WTC11 (cell line): ENCODE results near the gene PALM3. TPM values are rescaled to one million over a fixed set of nuclear protein-coding genes. Genes with fewer than 3 reads are reported as not detected.

Experiments used
- ATAC-seq: fragments of 200-7000 bp; cut with Tn5 transposase; 2 replicates; pipeline ENCODE4 v1.10.0; 2021; ENCODE audit warnings: mild to moderate bottlenecking, moderate library complexity
- CTCF ChIA-PET: fragments of 300-600 bp; sonication (Branson Sonifier 250); formaldehyde crosslinking; loops from one replicate; lab custom pipeline; 2021; ENCODE audit warnings: antibody characterized with exemption; lab: Charles Lee
- POLR2A ChIA-PET: fragments of 350-600 bp; sonication (Branson Sonifier 250); formaldehyde crosslinking; loops from one replicate; lab custom pipeline; 2021; ENCODE audit warnings: antibody characterized with exemption; lab: Charles Lee
- DNase-seq: peaks from one replicate; pipeline ENCODE4 v3.0.0; 2021; ENCODE audit warnings: low spot score
- H3K27ac Mint-ChIP-seq: 2 replicates; pipeline ENCODE4 v1.8.0; 2021; ENCODE audit warnings: mixed read lengths
- H3K27me3 Mint-ChIP-seq: 2 replicates; pipeline ENCODE4 v1.8.0; 2021; ENCODE audit warnings: low read depth, mild to moderate bottlenecking, moderate library complexity, mixed read lengths
- H3K36me3 Mint-ChIP-seq: 2 replicates; pipeline ENCODE4 v1.8.0; 2021; ENCODE audit warnings: mixed read lengths
- H3K4me1 Mint-ChIP-seq: 2 replicates; pipeline ENCODE4 v1.8.0; 2022; ENCODE audit warnings: mixed read lengths
- H3K4me3 Mint-ChIP-seq: 2 replicates; pipeline ENCODE4 v1.8.0; 2021; ENCODE audit warnings: mild to moderate bottlenecking, moderate library complexity, mixed read lengths
- H3K9me3 Mint-ChIP-seq: 2 replicates; pipeline ENCODE4 v1.8.0; 2021; ENCODE audit warnings: mixed read lengths
- ATF3 ChIP-seq: sonication (generic); formaldehyde crosslinking; conservative IDR thresholded peaks from 2 replicates; pipeline ENCODE4 v1.8.1; 2022; ENCODE audit warnings: mild to moderate bottlenecking, missing genetic modification reagents
- CBFB ChIP-seq: sonication (generic); formaldehyde crosslinking; IDR thresholded peaks from 2 replicates; pipeline ENCODE4 v1.8.1; 2022; ENCODE audit warnings: mild to moderate bottlenecking, low read depth, missing genetic modification reagents
- CREB1 ChIP-seq: sonication (generic); formaldehyde crosslinking; IDR thresholded peaks from 2 replicates; pipeline ENCODE4 v1.8.0; 2023; ENCODE audit warnings: mild to moderate bottlenecking, missing genetic modification reagents
- CREM ChIP-seq: sonication (generic); formaldehyde crosslinking; IDR thresholded peaks from 2 replicates; pipeline ENCODE4 v1.8.1; 2022; ENCODE audit warnings: mild to moderate bottlenecking, missing genetic modification reagents, moderate library complexity
- EMX1 ChIP-seq: fragments of 250-450 bp; sonication (Bioruptor Pico); IDR thresholded peaks from 2 replicates; pipeline ENCODE4 v1.8.0; 2021; ENCODE audit warnings: mild to moderate bottlenecking
- FOXK1 ChIP-seq: sonication (generic); formaldehyde crosslinking; IDR thresholded peaks from 2 replicates; pipeline ENCODE4 v1.8.0; 2022; ENCODE audit warnings: mild to moderate bottlenecking, moderate library complexity, missing genetic modification reagents
- FOXP4 ChIP-seq: sonication (generic); formaldehyde crosslinking; IDR thresholded peaks from 2 replicates; pipeline ENCODE4 v1.8.0; 2022; ENCODE audit warnings: mild to moderate bottlenecking, missing genetic modification reagents
- GABPB1 ChIP-seq: sonication (generic); formaldehyde crosslinking; IDR thresholded peaks from 2 replicates; pipeline ENCODE4 v1.8.1; 2023; ENCODE audit warnings: mild to moderate bottlenecking, missing genetic modification reagents
- IRF2 ChIP-seq: sonication (generic); formaldehyde crosslinking; IDR thresholded peaks from 2 replicates; pipeline ENCODE4 v1.8.0; 2022; ENCODE audit warnings: low read depth, missing genetic modification reagents, borderline replicate concordance
- JAZF1 ChIP-seq: fragments of 250-450 bp; sonication (Bioruptor Pico); IDR thresholded peaks from 2 replicates; pipeline ENCODE4 v1.9.0; 2021; ENCODE audit warnings: moderate library complexity, mild to moderate bottlenecking, inconsistent platforms
- MLX ChIP-seq: sonication (generic); formaldehyde crosslinking; IDR thresholded peaks from 2 replicates; pipeline ENCODE4 v1.8.1; 2023; ENCODE audit warnings: mild to moderate bottlenecking, missing genetic modification reagents, moderate library complexity
- NFATC4 ChIP-seq: fragments of 250-450 bp; sonication (Bioruptor Pico); IDR thresholded peaks from 2 replicates; pipeline ENCODE4 v1.9.0; 2021; ENCODE audit warnings: mild to moderate bottlenecking
- NFYB ChIP-seq: sonication (generic); formaldehyde crosslinking; conservative IDR thresholded peaks from 2 replicates; pipeline ENCODE4 v1.8.0; 2022; ENCODE audit warnings: low read depth, missing genetic modification reagents
- NR2C2 ChIP-seq: sonication (generic); formaldehyde crosslinking; IDR thresholded peaks from 2 replicates; pipeline ENCODE4 v1.8.0; 2022; ENCODE audit warnings: mild to moderate bottlenecking, missing genetic modification reagents
- NR3C1 ChIP-seq: sonication (generic); formaldehyde crosslinking; conservative IDR thresholded peaks from 2 replicates; pipeline ENCODE4 v1.8.1; 2023; ENCODE audit warnings: low read depth, mild to moderate bottlenecking, missing genetic modification reagents
- PREB ChIP-seq: sonication (generic); formaldehyde crosslinking; IDR thresholded peaks from 2 replicates; pipeline ENCODE4 v1.8.1; 2022; ENCODE audit warnings: mild to moderate bottlenecking, missing genetic modification reagents, moderate library complexity, borderline replicate concordance
- RORB ChIP-seq: fragments of 250-450 bp; sonication (Bioruptor Pico); IDR thresholded peaks from 2 replicates; pipeline ENCODE4 v1.9.0; 2021; ENCODE audit warnings: mild to moderate bottlenecking
- SOX15 ChIP-seq: fragments of 250-450 bp; sonication (Bioruptor Pico); IDR thresholded peaks from 2 replicates; pipeline ENCODE4 v1.9.0; 2021; ENCODE audit warnings: mild to moderate bottlenecking
- SP1 ChIP-seq: sonication (generic); formaldehyde crosslinking; conservative IDR thresholded peaks from 2 replicates; pipeline ENCODE4 v1.8.1; 2022; ENCODE audit warnings: missing genetic modification reagents
- TEAD1 ChIP-seq: sonication (generic); formaldehyde crosslinking; IDR thresholded peaks from 2 replicates; pipeline ENCODE4 v1.8.0; 2022; ENCODE audit warnings: mild to moderate bottlenecking, missing genetic modification reagents
- ZNF219 ChIP-seq: sonication (generic); formaldehyde crosslinking; IDR thresholded peaks from 2 replicates; pipeline ENCODE4 v1.8.0; 2023; ENCODE audit warnings: missing genetic modification reagents, mild to moderate bottlenecking, borderline replicate concordance
- ZNF263 ChIP-seq: sonication (generic); formaldehyde crosslinking; IDR thresholded peaks from 2 replicates; pipeline ENCODE4 v1.8.1; 2022; ENCODE audit warnings: low read depth, mild to moderate bottlenecking, moderate library complexity, missing genetic modification reagents
- ZNF425 ChIP-seq: fragments of 250-450 bp; sonication (Bioruptor Pico); conservative IDR thresholded peaks from 2 replicates; pipeline ENCODE4 v1.9.0; 2021; ENCODE audit warnings: mild to moderate bottlenecking
- total RNA-seq: library from RNA; stranded (reverse); gene quantifications from 3 replicates; pipeline ENCODE4 v1.2.3, GENCODE V29; 2021

The PALM3 gene
- total RNA-seq, 1 experiment from 2014 or later, result 31.1 TPM

- Mint-ChIP-seq H3K9me3 (no peaks in the 10 kb centered on the region), H3K27ac (no peak overlapping the region), H3K36me3 (no peaks in the 10 kb centered on the region), H3K4me3 (peak overlapping the region; percentile 89), H3K27me3 (peaks cover 41% of the 10 kb centered on the region), H3K4me1 (peaks cover 3% of the 10 kb centered on the region)
- POLR2A ChIA-PET, result interaction anchor here (1.0 kb wide), 1 partner anchor 55 kb away, joined by 3 read pairs; the partner anchor contains the start of gene ASF1B
- CTCF ChIA-PET, result interaction anchor here (0.6 to 1.8 kb wide), 13 partner anchors 9 to 325 kb away, joined by 3 to 8 read pairs (median 4); partner anchors contain the start of genes ASF1B and MISP3
- ATAC-seq, result peak; percentile 86
- TF ChIP-seq CREB1 (CRISPR knock-in tag) (no peak), ZNF219 (CRISPR knock-in tag) (no peak), ZNF263 (no peak), EMX1 (CRISPR knock-in tag) (no peak), IRF2 (CRISPR knock-in tag) (no peak), CBFB (no peak), SOX15 (CRISPR knock-in tag) (no peak), SP1 (peak; percentile 98), NFYB (CRISPR knock-in tag) (peak; percentile 44; the same call in 1 of the 2 replicates), FOXK1 (peak; percentile 67; the same call in 1 of the 2 replicates), ATF3 (CRISPR knock-in tag) (no peak), PREB (CRISPR knock-in tag) (no peak), GABPB1 (CRISPR knock-in tag) (peak; percentile 72; the same call in 1 of the 2 replicates), TEAD1 (CRISPR knock-in tag) (0 out of 2 replicates have a peak, but pooled peaks have one; percentile 62), NR3C1 (no peak), JAZF1 (no peak), NR2C2 (peak; percentile 91), RORB (CRISPR knock-in tag) (no peak), NFATC4 (CRISPR knock-in tag) (no peak), MLX (CRISPR knock-in tag) (no peak), CREM (no peak)
- peak; percentile 100 for DNase-seq
Observed at GRCh38 chr19:14080887-14081796, 19.3 kb upstream of the PALM3 start.

DNA sequence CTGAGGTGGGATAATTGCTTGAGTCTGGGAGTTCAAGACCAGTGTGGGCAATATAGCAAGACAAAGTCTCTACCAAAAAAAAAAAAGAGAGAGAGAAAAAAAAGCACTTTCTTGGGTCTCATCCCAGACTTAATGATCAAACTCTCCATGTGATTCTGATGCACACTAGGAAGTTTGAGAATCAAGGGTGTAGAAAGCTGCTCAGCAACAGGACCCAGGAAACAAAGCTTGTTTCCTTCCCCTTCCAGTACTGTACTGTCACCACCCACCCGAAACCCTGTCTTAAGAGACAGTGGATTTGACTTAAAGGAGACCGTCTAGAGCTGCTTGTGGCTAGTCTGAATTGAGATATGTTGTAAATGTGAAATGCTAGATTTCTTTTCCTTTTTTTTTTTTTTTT is 16.5 kb upstream of the PALM3 start:
- no peak overlapping the region for H3K27ac Mint-ChIP-seq
- ChIA-PET POLR2A (interaction anchor here (0.7 kb wide), 1 partner anchor 13 kb away, joined by 3 read pairs; no protein-coding TSS in a partner anchor), CTCF (interaction anchor here (0.7 to 1.4 kb wide), 4 partner anchors 20 to 463 kb away, joined by 3 to 6 read pairs (median 3); partner anchors contain the start of gene IL27RA)
- no peaks in the 10 kb centered on the region for H3K36me3 Mint-ChIP-seq
- TF ChIP-seq ZNF425 (CRISPR knock-in tag) (no peak), FOXP4 (CRISPR knock-in tag) (no peak), JAZF1 (no peak), SOX15 (CRISPR knock-in tag) (no peak)
- peaks cover 8% of the 10 kb centered on the region; the same call in 1 of the 2 replicates for H3K4me1 Mint-ChIP-seq
- H3K27me3 Mint-ChIP-seq, result peaks cover 53% of the 10 kb centered on the region
- no peaks in the 10 kb centered on the region for H3K9me3 Mint-ChIP-seq
- ATAC-seq, result no peak
- DNase-seq, result no peak
- no peak overlapping the region for H3K4me3 Mint-ChIP-seq
